ENCODE measurements around the gene CPXM1.

CPXM1 gene

DNA sequence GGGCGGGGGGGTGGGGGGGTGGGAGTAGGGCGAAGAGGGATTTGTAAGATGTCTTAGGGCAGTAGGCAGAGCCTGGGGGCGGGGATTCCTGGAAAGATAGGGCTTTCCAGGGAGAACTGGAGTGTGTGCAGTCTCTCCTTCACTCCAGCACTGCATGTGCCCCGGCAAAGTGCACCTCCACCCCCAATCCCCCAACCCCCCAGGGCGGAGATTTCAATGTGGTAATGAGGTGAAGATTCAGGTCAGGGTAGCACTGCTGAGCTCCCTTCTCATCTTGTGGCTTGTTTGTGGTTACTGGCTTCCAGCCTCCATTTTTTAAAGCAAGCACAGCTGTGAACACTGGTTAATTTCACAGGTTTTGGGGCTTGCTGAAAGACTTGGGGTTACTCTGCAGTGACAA lies 21.6 kb upstream of the CPXM1 start:
- no peak overlapping the region for H3K4me3 ChIP-seq (ENCODE audit: low read length, poor library complexity, severe bottlenecking)
- H2AFZ ChIP-seq (ENCODE audit: low read length): no peak overlapping the region
- no peaks in the 10 kb centered on the region for H3K36me3 ChIP-seq (ENCODE audit: insufficient read depth, low read length)
- H4K20me1 ChIP-seq (ENCODE audit: insufficient read depth, low read length, poor library complexity, severe bottlenecking): no peaks in the 10 kb centered on the region
- H3K9ac ChIP-seq (ENCODE audit: low read depth, low read length, poor library complexity, severe bottlenecking): no peak overlapping the region
- H3K79me2 ChIP-seq (ENCODE audit: insufficient read depth, low read length): no peaks in the 10 kb centered on the region
- no peaks in the 10 kb centered on the region for H3K9me2 ChIP-seq (replicated peaks; ENCODE audit: low read depth, low read length)
- H3F3A ChIP-seq (ENCODE audit: low read depth): no peaks in the 10 kb centered on the region
- H3K27me3 ChIP-seq (ENCODE audit: insufficient read depth, low read length, poor library complexity, severe bottlenecking): no peaks in the 10 kb centered on the region
- peaks cover 20% of the 10 kb centered on the region for H3K4me1 ChIP-seq (ENCODE audit: insufficient read depth, low read length, poor library complexity, severe bottlenecking)
- H3K4me2 ChIP-seq (ENCODE audit: low read depth, low read length, poor library complexity, severe bottlenecking): peak overlapping the region; percentile 35
- H3K9me3 ChIP-seq (ENCODE audit: insufficient read depth, low read depth, low read length): no peaks in the 10 kb centered on the region
- TF ChIP-seq EZH2phosphoT487 (IDR thresholded peaks at IDR 0.05; ENCODE audit: borderline replicate concordance): no peak
- TF ChIP-seq, protein P1, sequence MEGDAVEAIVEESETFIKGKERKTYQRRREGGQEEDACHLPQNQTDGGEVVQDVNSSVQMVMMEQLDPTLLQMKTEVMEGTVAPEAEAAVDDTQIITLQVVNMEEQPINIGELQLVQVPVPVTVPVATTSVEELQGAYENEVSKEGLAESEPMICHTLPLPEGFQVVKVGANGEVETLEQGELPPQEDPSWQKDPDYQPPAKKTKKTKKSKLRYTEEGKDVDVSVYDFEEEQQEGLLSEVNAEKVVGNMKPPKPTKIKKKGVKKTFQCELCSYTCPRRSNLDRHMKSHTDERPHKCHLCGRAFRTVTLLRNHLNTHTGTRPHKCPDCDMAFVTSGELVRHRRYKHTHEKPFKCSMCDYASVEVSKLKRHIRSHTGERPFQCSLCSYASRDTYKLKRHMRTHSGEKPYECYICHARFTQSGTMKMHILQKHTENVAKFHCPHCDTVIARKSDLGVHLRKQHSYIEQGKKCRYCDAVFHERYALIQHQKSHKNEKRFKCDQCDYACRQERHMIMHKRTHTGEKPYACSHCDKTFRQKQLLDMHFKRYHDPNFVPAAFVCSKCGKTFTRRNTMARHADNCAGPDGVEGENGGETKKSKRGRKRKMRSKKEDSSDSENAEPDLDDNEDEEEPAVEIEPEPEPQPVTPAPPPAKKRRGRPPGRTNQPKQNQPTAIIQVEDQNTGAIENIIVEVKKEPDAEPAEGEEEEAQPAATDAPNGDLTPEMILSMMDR (conservative IDR thresholded peaks at IDR 0.05; ENCODE audit: low read length): no peak

DNA sequence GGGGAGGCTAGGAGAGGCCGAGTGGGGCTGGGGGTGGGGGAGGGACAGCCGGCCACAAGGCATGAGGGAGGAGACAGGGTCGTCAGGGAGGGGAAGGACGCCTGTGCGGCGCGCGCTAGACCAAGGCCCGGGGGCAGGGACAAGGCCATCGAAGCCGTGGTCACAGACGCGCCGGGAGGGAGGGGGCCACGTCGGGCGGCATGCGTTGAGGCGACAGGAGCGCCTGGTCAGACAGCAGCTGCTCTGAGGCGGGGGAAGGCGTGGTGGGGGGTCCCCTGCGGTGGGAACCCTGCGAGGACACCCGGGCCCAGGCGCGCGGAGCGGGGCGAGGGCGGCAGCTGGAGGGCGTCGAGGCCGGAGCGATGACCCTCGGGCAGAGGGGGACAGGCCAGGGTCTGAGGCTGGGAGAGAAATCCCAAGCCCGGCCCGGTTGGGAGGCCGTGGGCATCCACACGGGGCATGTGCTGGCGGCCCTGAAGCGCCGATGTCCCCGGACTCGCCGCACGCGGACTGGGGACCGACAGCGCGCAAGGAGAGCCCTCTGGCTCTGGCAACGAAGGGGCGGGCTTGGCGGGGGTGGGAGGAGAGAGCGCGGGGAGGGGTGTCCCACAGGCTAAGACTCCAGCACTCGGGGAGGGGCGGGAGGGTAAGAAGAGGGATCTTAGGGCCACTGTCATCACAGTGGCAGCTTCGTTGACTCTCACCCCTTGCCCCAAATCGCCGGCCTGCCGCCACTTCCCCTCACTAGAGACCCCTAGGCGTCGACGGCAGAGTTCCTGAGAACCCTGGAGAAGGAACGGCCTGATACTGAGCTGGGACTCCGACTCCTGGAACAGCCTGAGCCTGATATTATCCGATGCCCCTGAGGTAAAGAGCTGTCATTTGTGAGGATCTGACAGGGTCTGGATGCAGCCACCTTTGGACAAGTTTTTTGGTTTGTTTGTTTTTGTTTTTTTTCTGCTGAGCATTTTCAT lies 20.8 kb upstream of the CPXM1 start:
- Histone ChIP-seq H3K4me2 (ENCODE audit: low read depth, low read length, poor library complexity, severe bottlenecking) (no peak overlapping the region), H3K36me3 (ENCODE audit: insufficient read depth, low read length) (no peaks in the 10 kb centered on the region), H3K79me2 (ENCODE audit: insufficient read depth, low read length) (no peaks in the 10 kb centered on the region), H3F3A (ENCODE audit: low read depth) (no peaks in the 10 kb centered on the region), H2AFZ (ENCODE audit: low read length) (no peak overlapping the region), H4K20me1 (ENCODE audit: insufficient read depth, low read length, poor library complexity, severe bottlenecking) (no peaks in the 10 kb centered on the region), H3K27me3 (ENCODE audit: insufficient read depth, low read length, poor library complexity, severe bottlenecking) (no peaks in the 10 kb centered on the region), H3K9me3 (ENCODE audit: insufficient read depth, low read depth, low read length) (no peaks in the 10 kb centered on the region), H3K4me3 (ENCODE audit: low read length, poor library complexity, severe bottlenecking) (no peak overlapping the region), H3K4me1 (ENCODE audit: insufficient read depth, low read length, poor library complexity, severe bottlenecking) (peaks cover 16% of the 10 kb centered on the region), H3K9ac (ENCODE audit: low read depth, low read length, poor library complexity, severe bottlenecking) (no peak overlapping the region), H3K9me2 (replicated peaks; ENCODE audit: low read depth, low read length) (no peaks in the 10 kb centered on the region)
- TF ChIP-seq, protein P1 (conservative IDR thresholded peaks at IDR 0.05; ENCODE audit: low read length): no peak
- TF ChIP-seq EZH2phosphoT487 (IDR thresholded peaks at IDR 0.05; ENCODE audit: borderline replicate concordance): no peak

DNA sequence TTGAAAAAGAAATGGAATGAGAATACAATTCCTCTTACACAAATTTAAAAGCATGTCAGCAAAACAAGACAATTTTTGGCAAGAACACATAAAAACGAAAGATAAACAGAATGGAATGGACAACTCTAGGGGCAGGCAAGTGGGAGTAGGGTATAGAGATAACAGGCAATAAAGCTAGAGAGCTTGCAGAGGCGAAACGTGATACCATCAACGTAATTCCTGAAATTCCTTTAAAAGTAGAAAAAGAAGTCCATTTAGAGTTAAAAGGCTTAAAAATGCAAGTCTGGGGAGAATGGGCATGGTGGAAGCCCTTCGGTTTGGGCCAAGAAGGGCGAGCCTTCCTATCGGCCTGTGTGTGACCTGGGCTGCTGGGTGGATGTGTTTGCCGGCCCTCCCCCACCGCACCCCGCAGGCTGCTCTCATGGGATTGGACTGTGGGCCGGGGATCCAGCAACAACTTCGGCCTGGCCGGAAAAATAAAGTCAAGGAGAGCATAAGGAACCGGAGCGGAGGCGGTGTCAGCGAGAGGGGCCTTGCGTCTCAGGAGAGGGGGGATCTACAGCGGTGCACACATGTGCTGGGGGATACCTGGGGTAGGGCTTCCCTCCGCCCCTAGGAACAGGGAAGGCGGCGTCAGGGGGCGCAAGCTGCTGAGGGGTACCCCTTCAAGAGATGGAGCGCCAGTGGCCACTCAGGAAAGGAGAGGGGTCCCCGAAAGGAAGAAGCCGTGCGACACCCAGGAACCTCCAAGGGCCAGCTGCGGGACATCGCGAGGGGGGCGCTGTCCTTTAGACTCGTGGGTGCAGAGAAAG lies 19.9 kb upstream of the CPXM1 start:
- Histone ChIP-seq H3F3A (ENCODE audit: low read depth) (no peaks in the 10 kb centered on the region), H3K4me3 (ENCODE audit: low read length, poor library complexity, severe bottlenecking) (no peak overlapping the region), H3K36me3 (ENCODE audit: insufficient read depth, low read length) (no peaks in the 10 kb centered on the region), H3K9ac (ENCODE audit: low read depth, low read length, poor library complexity, severe bottlenecking) (no peak overlapping the region), H3K4me1 (ENCODE audit: insufficient read depth, low read length, poor library complexity, severe bottlenecking) (peaks cover 15% of the 10 kb centered on the region), H3K27me3 (ENCODE audit: insufficient read depth, low read length, poor library complexity, severe bottlenecking) (no peaks in the 10 kb centered on the region), H3K9me2 (replicated peaks; ENCODE audit: low read depth, low read length) (no peaks in the 10 kb centered on the region), H3K9me3 (ENCODE audit: insufficient read depth, low read depth, low read length) (no peaks in the 10 kb centered on the region), H3K4me2 (ENCODE audit: low read depth, low read length, poor library complexity, severe bottlenecking) (no peak overlapping the region), H2AFZ (ENCODE audit: low read length) (no peak overlapping the region), H3K79me2 (ENCODE audit: insufficient read depth, low read length) (no peaks in the 10 kb centered on the region), H4K20me1 (ENCODE audit: insufficient read depth, low read length, poor library complexity, severe bottlenecking) (no peaks in the 10 kb centered on the region)
- TF ChIP-seq, protein P1 (conservative IDR thresholded peaks at IDR 0.05; ENCODE audit: low read length): no peak

Data from Loucy (cell line).